ENCODE measurements around the gene FAM174C. TPM values are rescaled to one million over a fixed set of nuclear protein-coding genes. Genes with fewer than 3 reads are reported as not detected.

The FAM174C gene
- total and polyA plus RNA-seq, 2 experiments from 2014 or later = 31.2 to 34.4 TPM

DNA sequence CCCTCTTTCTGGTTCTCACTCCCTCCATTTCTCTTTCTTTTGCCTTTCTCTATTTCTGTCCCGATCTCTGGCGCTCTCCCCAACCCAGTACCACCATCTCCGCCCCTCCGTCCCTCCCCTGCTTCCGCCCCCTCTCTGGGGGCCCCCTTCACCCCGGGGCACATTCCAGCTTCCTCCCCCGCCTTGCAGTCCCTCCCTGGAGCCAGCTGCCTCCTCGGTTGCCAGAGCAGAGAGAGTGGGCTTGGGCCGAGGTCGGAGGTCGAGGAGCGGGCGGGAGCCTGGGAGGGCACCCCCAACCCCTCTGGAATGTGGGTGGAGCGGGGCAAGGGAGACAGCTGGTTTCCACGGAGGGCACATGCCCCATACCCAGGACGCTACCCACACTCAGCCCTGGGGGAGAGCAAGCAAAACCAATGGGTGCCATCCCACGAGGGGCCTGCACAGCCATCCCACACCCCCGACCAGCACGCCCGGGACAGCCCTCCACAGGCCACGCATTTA is 12.7 kb upstream of the FAM174C start:
- Histone ChIP-seq H3K27ac (peak overlapping the region; percentile 52), H3K4me1 (ENCODE audit: low read depth) (peaks cover 40% of the 10 kb centered on the region), H3K4me3 (no peak overlapping the region), H3K9me3 (ENCODE audit: low read depth) (no peaks in the 10 kb centered on the region), H3K36me3 (peaks cover 5% of the 10 kb centered on the region), H3K27me3 (no peaks in the 10 kb centered on the region)
- DNase-seq (ENCODE audit: low read depth in 1 of 2, low spot score in 1 of 2) = no peak
- TF ChIP-seq, protein P1, sequence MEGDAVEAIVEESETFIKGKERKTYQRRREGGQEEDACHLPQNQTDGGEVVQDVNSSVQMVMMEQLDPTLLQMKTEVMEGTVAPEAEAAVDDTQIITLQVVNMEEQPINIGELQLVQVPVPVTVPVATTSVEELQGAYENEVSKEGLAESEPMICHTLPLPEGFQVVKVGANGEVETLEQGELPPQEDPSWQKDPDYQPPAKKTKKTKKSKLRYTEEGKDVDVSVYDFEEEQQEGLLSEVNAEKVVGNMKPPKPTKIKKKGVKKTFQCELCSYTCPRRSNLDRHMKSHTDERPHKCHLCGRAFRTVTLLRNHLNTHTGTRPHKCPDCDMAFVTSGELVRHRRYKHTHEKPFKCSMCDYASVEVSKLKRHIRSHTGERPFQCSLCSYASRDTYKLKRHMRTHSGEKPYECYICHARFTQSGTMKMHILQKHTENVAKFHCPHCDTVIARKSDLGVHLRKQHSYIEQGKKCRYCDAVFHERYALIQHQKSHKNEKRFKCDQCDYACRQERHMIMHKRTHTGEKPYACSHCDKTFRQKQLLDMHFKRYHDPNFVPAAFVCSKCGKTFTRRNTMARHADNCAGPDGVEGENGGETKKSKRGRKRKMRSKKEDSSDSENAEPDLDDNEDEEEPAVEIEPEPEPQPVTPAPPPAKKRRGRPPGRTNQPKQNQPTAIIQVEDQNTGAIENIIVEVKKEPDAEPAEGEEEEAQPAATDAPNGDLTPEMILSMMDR (IDR thresholded peaks at IDR 0.05; ENCODE audit: low read depth, low read length) = no peak

DNA sequence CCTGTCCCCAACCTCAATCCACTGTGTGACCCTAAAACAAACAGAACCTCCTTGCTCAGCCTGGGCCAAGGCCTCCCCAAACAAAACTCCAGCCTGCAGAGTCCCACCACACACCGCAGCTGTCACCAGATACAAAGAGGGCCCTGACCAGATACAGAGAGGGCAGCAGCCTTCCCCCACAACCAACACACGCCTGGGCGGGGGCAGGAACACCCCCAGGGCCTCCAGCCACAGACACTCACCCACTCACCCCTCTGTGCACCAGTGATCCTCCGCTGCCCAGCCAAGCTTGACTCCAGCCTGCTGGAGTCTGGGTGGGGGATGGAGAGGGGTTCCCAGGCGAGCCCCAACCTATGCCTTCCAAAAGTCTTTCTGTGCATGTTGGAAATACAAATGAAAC is 12.1 kb upstream of the FAM174C start:
- Histone ChIP-seq H3K36me3 (peaks cover under 1% of the 10 kb centered on the region), H3K4me3 (no peak overlapping the region), H3K27ac (peak overlapping the region; percentile 52), H3K9me3 (ENCODE audit: low read depth) (no peaks in the 10 kb centered on the region), H3K27me3 (no peaks in the 10 kb centered on the region), H3K4me1 (ENCODE audit: low read depth) (peaks cover 46% of the 10 kb centered on the region)
- DNase-seq (ENCODE audit: low read depth in 1 of 2, low spot score in 1 of 2) = no peak
- TF ChIP-seq, protein P1 (IDR thresholded peaks at IDR 0.05; ENCODE audit: low read depth, low read length) = no peak

DNA sequence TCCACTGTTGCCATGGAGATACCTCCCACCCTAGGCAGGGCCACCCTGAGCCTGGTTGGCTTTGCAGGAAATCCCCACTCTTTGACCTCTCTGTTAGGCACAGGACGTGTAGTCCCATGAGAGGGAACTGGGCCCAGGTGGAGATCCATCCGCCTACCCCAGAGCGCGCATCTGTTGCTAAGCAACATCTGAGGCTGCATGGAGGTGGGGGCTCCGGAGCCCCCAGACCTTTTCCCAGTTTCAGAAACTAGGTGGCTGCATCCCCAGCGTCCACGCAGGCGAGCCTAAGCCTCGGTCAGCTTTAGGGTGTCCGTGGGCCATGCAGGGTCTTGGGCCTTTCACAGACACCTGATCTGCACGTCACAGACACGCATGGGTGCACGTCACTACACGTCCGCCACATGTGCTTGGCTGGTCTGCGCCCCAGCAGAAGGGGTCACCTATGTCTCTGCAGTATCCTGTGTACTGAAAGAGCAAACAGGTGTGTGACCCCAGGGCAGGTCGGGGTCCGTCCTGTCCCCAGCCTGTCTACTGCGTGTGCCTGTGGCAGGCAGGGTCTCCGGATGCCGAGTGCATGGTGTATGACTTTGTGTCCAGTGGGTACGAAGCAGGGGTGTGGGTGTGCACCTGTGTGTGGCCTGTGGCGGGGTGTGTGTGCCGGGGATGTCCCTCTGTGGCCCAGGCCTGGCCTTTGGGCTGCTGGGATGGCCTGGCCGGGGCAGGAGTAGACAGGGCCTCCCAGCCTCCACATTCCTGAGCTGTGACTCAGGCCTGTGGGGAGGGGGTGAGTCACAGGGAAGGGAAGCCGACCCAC is 10.3 kb upstream of the FAM174C start:
- peak; percentile 64 to 90 for DNase-seq (ENCODE audit: low read depth in 1 of 2, low spot score in 1 of 2)
- Histone ChIP-seq H3K4me3 (no peak overlapping the region), H3K4me1 (ENCODE audit: low read depth) (peaks cover 52% of the 10 kb centered on the region), H3K9me3 (ENCODE audit: low read depth) (no peaks in the 10 kb centered on the region), H3K36me3 (no peaks in the 10 kb centered on the region), H3K27me3 (no peaks in the 10 kb centered on the region), H3K27ac (peak overlapping the region; percentile 69)
- TF ChIP-seq, protein P1 (IDR thresholded peaks at IDR 0.05; ENCODE audit: low read depth, low read length) = no peak

DNA sequence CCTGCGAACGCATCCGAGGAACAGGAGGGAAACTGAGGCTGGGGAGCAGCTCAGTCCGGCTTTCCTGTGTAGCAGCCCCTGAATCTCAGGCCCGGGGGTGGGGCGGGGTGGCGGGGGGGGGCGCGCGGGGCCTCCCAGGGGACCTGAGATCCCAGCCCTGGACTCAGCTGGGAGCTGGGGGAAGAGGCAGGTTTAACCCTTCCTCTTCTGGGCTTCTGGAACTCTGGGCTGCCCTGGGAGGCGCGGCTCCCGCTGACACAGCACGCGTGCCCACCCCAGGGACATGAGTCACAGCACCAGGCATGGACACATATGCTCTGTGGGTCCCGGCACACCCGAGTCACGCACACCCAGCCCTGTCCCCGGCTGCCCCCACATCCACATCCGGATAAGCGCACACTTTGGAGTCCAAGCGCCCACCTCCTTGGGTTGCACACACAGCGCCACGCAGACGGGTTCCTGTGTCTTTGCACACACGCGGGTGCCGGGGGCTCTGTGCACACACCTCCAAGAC is 9.7 kb upstream of the FAM174C start:
- TF ChIP-seq, protein P1 (IDR thresholded peaks at IDR 0.05; ENCODE audit: low read depth, low read length) = no peak
- Histone ChIP-seq H3K36me3 (no peaks in the 10 kb centered on the region), H3K4me1 (ENCODE audit: low read depth) (peaks cover 55% of the 10 kb centered on the region), H3K27ac (peak overlapping the region; percentile 69), H3K4me3 (peak overlapping the region; percentile 49), H3K9me3 (ENCODE audit: low read depth) (no peaks in the 10 kb centered on the region), H3K27me3 (no peaks in the 10 kb centered on the region)
- DNase-seq (ENCODE audit: low read depth in 1 of 2, low spot score in 1 of 2) = peak in 1 of 2 donors; percentile 64

DNA sequence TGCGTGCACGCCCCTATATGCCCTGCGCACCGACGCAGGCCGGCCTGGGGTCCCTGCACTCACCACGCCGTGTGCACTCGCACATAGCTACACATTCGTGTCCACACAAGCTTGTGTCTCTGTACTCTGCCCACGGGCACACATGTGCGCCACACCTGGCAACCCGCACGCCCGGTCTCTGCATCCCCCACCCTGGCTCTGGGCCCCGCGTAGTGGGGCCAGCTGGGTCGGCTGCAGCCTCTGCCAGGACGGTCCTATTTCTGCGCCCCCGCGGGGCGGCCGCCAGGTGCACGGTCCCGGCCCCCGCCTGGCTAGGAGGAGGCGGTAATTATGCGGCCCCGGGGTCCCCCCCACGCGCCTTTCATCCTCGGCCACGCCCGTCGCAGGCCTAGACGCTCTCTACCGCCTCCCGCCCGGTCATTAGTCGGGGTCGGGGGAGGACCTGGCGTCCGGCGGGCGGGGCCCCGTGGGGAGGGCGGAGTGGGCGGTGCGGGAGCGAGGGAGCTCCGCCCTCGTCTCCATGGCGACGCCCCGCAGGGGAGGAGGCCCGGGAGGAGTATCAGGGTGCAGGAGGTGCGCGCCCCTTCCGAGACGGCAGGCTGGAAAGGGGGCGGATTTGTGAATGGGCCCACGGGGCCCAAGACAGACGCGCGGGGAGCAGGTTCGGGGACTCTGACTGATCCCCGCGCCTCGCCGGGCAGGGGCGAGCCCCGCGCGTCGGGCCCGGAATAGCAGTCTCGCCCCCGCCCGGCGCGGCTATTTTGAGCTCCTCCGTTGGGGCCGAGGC is 9.0 kb upstream of the FAM174C start:
- peaks cover 58% of the 10 kb centered on the region for H3K4me1 ChIP-seq (ENCODE audit: low read depth)
- no peaks in the 10 kb centered on the region for H3K27me3 ChIP-seq
- peak overlapping the region; percentile 69 for H3K27ac ChIP-seq
- peaks cover 6% of the 10 kb centered on the region for H3K36me3 ChIP-seq
- peak; percentile 87 to 88 for DNase-seq (ENCODE audit: low read depth in 1 of 2, low spot score in 1 of 2)
- TF ChIP-seq, protein P1 (IDR thresholded peaks at IDR 0.05; ENCODE audit: low read depth, low read length) = no peak
- peak overlapping the region; percentile 49 for H3K4me3 ChIP-seq
- H3K9me3 ChIP-seq (ENCODE audit: low read depth) = no peaks in the 10 kb centered on the region

Measured in cardiac muscle cell (in vitro differentiated cells and primary cell).